Measurements from ENCODE around the gene SNRPD2.

The SNRPD2 gene

DNA sequence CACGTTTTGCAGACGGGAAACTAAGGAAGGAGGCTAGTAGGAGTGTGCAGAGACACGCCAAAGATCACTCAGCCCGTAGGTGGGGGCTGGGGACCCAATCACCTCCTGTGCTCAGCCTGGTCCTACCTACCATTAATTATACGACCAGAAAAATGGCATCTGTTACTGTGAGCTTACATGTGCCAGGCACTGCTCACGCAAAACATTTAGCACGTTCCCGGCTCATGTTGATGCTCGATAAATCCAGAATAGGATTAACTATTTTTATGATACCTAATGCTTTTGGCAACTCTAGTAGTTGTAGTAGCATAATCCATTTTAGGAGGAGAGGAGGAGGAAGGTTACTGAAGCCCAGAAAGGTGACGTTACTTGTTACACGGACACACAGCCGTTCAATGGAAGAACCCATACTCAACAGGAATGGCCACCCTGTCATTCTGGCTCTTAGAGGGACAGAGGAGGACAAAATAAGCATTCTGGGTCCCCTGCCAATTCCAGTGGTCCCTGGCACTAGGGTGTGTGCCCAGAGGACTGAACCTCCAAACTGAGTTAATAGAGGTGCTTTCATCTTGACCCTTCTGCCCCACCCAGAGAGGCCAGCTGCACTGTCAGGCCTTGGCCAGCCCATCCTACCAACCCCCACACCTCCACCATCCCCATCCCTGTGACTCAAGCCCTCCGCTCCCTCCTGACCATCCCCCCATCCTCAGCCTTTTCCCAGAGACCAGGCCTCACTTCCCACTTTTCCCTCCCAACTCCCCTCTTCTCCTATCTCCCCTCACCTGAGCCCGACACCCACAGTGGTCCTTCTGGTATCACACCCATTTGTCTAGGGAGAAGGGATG, 47.6 kb downstream of the SNRPD2 start:
- in situ Hi-C loops (cut with HindIII; ENCODE audit: low pct_unique_long_range_greater_than_20kb, low sequenced_read_pairs): no loop called here
- TF ChIP-seq JUND (IDR thresholded peaks at IDR 0.05; ENCODE audit: low read depth): no peak
- no peak for DNase-seq (ENCODE audit: low read depth in 1 of 2, low spot score in 1 of 2)

DNA sequence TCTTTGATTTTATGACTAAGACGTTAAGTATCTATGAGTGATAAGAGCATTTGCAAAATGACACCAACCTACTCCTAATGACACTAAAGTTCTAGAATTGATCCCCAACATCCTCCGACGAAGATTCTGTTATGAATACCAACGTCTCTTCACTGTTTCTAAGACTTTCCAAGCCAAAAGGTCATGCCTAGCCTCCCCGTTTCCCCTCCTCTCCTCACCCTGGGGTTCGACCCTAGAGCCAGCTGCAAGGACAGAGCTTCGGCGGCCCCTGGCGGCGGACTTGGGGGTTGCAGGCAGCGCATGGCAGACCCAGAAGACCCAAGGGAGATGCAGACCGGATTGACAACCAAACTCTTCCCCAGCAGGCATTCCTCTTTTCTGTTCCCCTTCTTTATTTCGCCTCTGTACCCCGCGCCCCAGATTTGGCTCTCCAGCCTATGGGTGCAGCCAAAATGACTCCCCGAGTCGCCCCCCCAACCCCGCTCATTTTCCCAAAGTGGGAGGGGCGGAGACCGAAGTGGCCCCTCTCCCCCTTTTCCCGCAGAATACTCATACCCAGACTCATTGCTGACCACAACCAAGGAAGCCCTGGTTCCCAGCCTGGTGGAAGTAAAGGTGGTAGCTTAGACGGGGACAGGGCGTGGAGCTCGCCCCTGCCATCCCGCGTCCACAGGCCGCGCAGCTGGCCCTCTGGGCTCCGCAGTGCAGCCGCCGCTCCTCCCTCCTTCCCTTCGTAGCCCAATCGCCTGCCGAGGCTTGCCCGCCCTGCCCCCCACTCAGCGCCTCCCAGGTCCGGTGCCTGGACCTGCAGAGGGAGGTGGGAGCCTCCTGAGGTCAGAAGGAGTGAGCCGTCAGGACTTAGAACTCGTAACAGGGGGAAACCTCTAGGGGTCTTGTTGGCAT, 48.5 kb downstream of the SNRPD2 start:
- TF ChIP-seq JUND (IDR thresholded peaks at IDR 0.05; ENCODE audit: low read depth): no peak
- in situ Hi-C loops (cut with HindIII; ENCODE audit: low pct_unique_long_range_greater_than_20kb, low sequenced_read_pairs): no loop called here
- peak; percentile 82 to 86 for DNase-seq (ENCODE audit: low read depth in 1 of 2, low spot score in 1 of 2)

DNA sequence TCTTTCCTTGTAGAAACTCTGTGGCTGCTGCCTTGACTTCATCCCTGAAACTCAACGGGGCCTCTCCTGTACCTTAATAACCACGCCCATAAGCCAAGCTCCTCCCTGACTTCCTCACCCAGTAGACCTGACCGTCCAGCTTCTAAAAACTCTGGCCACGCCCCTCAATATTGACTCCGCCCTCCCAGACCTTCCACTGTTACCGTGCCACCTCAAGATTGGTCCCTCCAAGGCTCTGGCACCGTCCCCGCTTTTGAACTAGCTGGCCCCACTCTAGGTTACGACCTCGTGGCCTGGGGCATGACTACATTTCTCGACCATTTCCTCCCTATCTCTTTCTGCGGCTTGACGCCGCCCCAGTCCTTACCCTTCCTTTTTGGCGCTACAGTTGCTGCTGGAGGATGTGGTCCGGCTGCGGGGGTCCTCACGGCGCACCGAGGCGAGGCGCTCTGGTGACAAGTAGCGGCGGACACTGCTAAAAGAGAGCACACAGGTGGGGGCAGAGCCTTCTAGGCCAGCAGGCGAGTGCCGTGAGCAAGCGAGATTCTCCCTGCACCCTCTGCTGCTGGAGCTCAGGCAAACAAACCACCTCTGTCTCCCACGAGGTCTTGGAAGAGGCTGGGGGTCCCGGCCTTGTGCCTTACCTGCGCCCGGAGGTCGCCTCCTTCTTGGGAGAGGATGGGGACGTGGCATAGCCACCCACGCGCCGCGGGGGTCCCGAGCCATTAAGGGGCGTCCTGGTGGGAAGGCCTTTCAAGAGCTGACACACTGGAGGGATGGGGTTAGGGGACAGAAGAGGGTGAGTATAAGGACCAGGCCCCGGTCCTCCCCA, 50.3 kb downstream of the SNRPD2 start:
- in situ Hi-C loops (cut with HindIII; ENCODE audit: low pct_unique_long_range_greater_than_20kb, low sequenced_read_pairs): no loop called here
- peak; percentile 88 to 97 for DNase-seq (ENCODE audit: low read depth in 1 of 2, low spot score in 1 of 2)
- no peak for TF ChIP-seq JUND (IDR thresholded peaks at IDR 0.05; ENCODE audit: low read depth)

DNA sequence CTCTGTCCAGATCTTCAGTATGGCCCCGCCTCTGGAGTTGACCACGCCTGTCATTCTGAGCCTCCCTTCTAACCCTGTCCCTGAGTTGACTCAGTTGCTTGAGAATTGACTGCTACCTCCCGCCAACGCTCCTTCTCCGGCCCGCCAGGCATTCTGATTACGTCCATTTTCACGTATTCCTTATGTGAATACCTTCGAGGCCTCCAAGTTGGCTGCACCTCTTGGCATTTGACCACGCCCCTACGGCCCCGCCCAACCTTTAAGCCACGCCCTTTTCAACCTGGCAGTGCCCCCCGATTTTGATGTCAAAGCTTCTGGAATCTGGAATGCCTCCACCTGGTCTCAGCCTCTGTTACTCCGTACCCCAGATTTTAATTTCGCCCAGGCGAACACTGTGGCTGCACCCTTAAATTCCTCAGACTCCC, 50.9 kb downstream of the SNRPD2 start:
- peak; percentile 54 to 90 for DNase-seq (ENCODE audit: low read depth in 1 of 2, low spot score in 1 of 2)
- TF ChIP-seq JUND (IDR thresholded peaks at IDR 0.05; ENCODE audit: low read depth): no peak
- in situ Hi-C loops (cut with HindIII; ENCODE audit: low pct_unique_long_range_greater_than_20kb, low sequenced_read_pairs): no loop called here

DNA sequence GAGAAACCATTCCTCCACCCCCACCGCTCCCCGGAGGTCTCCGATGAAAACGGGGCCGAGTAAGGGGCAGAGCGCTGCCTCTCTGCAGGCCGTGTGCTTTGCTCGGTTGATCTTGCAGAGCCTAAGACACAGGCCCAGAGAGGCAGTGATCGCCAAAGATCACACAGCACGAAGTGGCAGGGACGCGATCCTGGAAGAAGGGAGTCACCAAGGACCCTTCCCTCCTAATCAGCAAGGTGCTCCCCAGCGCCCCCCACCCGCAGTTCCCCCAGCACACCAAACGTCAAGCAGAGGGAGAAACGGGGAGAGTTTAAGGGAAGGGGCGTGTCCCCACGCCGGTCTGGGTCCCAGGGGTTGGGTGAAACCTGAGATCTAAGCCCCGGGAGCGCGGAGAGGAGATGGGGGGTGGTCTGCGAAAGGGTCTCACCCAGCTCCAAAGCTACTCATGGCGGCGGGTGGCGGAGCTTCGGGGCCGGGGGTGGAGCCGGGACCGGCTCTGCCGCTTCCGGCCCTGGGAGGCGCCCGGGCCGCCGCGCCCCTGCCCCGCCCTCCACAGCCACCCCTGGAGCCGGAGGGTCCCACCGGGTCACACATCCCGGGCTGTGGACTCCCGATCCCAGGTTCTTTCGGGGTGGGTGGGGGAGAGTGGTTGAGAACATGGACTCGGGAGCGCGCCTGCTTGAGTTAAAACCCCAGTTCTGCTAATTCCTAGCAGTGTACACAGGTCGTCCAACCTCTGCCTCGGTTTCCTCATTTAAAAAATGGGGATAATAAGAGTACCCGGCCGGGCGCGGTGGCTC, 52.6 kb downstream of the SNRPD2 start, which contains the start of gene EML2:
Gene EML2, minus strand, starts transcription at position 468 of the 800 bp plus-strand sequence. Its CDS starts 21 bp downstream, at position 447.
- in situ Hi-C loops (cut with HindIII; ENCODE audit: low pct_unique_long_range_greater_than_20kb, low sequenced_read_pairs): no loop called here
- TF ChIP-seq JUND (IDR thresholded peaks at IDR 0.05; ENCODE audit: low read depth): no peak
- DNase-seq (ENCODE audit: low read depth in 1 of 2, low spot score in 1 of 2): peak; percentile 18 to 39

DNA sequence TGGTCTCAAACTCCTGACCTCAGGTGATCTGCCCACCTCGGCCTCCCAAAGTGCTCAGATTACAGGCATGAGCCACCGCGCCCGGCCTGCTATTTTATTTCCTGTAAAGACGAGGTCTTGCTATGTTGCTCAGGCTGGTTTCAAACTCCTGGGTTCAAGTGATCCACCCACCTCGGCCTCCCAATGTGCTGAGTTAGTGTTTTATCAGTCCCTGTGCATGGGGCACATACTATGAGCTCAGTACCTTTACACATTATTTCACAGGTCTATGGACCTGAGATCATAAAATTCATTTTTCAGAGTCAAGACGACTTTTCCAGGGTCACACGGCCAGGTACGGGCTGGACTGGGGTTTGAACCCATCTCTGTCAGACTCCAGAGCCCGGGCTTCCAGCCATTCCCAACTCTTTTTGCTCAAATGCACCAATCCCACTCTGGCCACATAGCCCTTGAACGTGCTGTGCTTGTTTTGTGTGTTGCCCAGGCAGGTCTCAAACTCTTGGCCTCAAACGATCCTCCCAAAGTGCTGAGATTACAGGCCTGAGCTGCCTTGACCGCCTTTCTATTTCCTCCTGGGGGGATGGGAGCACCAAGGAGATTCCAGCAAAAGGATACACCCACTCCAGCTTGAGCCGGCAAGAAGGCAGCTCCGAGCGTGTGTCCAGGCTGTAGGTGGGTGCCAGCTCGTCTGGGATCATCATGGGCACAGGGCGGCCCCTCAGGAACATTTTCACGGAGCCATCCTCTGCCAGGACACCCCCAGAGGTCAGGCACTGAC, 53.7 kb downstream of the SNRPD2 start:
- no peak for TF ChIP-seq JUND (IDR thresholded peaks at IDR 0.05; ENCODE audit: low read depth)
- DNase-seq (ENCODE audit: low read depth in 1 of 2, low spot score in 1 of 2): peak; percentile 28 to 71
- in situ Hi-C loops (cut with HindIII; ENCODE audit: low pct_unique_long_range_greater_than_20kb, low sequenced_read_pairs): no loop called here
